Keratinocyte (primary cell): Measurements from ENCODE around the gene FTO.

ENCODE experiments used
- CTCF ChIP-seq, 3 experiments: IDR thresholded peaks in 1 of 3; conservative IDR thresholded peaks in 1 of 3; optimal IDR thresholded peaks in 1 of 3; 2 replicates in 2 of 3; 3 replicates in 1 of 3; pipeline versions ENCODE3 to v1.5.1; 2011; ENCODE audit warnings: low read length in 3 of 3, mild to moderate bottlenecking in 3 of 3, moderate library complexity in 2 of 3, control low read depth in 1 of 3, inconsistent platforms in 1 of 3; ENCODE audit not compliant: insufficient read depth in 2 of 3; ENCODE audit errors: extremely low read depth in 1 of 3
- EZH2 ChIP-seq: IDR thresholded peaks from one replicate; pipeline ENCODE4 v1.6.1; 2012; ENCODE audit warnings: inconsistent platforms, mild to moderate bottlenecking, low read length, moderate library complexity

- TF ChIP-seq CTCF (optimal IDR thresholded peaks at IDR 0.05 in 1 of 3, IDR thresholded peaks at IDR 0.05 in 1 of 3, conservative IDR thresholded peaks at IDR 0.05 in 1 of 3; ENCODE audit: extremely low read depth in 1 of 3, insufficient read depth in 2 of 3, low read length in 3 of 3) (no peak), EZH2 (no peak)
These were observed 329.8 kb downstream of the FTO start for GRCh38 chr16:54033747-54034146.
